ENCODE measurements around the gene LANCL3. TPM values are rescaled to one million over a fixed set of nuclear protein-coding genes. Genes with fewer than 3 reads are reported as not detected.

LANCL3 gene
- total RNA-seq, 2 experiments from 2014 or later = 0.05 to 0.11 TPM

DNA sequence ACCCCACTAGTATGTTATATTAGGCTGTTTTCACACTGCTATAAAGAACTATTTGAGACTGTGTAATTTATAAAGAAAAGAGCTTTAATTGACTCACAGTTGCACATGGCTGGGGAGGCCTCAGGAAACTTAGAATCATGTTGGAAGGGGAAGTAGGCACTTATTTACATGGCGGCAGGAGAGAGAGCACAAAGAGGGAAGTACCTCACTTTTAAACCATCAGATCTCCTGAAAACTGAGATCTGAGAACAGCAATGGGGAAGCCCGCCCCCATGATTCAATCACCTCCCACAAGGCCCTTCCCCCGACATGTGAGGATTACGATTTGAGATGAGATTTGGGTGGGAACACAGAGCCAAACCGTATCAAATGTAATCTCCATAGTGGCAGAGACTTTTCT, 68.7 kb downstream of the LANCL3 start:
- DNase-seq = no peak
- CTCF ChIA-PET = no interaction called here
- Mint-ChIP-seq H3K27ac (no peak overlapping the region), H3K4me3 (no peak overlapping the region), H3K4me1 (ENCODE audit: low read depth) (no peaks in the 10 kb centered on the region), H3K9me3 (no peaks in the 10 kb centered on the region), H3K27me3 (no peaks in the 10 kb centered on the region), H3K36me3 (ENCODE audit: low read depth) (no peaks in the 10 kb centered on the region)
- Histone ChIP-seq H3K9me3 (ENCODE audit: control insufficient read depth in 1 of 2, insufficient read depth in 1 of 2, low read length in 2 of 2) (no peaks in the 10 kb centered on the region), H3K4me1 (ENCODE audit: insufficient read depth, low read length) (no peaks in the 10 kb centered on the region), H3K27ac (ENCODE audit: low read depth in 1 of 2, low read length in 2 of 2) (no peak overlapping the region), H3K27me3 (ENCODE audit: control insufficient read depth in 1 of 2, insufficient read depth in 2 of 2, low read length in 2 of 2) (no peaks in the 10 kb centered on the region), H3K4me3 (ENCODE audit: low read length) (no peak overlapping the region), H3K36me3 (ENCODE audit: insufficient read depth, low read length) (no peaks in the 10 kb centered on the region)
- ATAC-seq (ENCODE audit: poor library complexity) = no peak
- TF ChIP-seq, protein P1, sequence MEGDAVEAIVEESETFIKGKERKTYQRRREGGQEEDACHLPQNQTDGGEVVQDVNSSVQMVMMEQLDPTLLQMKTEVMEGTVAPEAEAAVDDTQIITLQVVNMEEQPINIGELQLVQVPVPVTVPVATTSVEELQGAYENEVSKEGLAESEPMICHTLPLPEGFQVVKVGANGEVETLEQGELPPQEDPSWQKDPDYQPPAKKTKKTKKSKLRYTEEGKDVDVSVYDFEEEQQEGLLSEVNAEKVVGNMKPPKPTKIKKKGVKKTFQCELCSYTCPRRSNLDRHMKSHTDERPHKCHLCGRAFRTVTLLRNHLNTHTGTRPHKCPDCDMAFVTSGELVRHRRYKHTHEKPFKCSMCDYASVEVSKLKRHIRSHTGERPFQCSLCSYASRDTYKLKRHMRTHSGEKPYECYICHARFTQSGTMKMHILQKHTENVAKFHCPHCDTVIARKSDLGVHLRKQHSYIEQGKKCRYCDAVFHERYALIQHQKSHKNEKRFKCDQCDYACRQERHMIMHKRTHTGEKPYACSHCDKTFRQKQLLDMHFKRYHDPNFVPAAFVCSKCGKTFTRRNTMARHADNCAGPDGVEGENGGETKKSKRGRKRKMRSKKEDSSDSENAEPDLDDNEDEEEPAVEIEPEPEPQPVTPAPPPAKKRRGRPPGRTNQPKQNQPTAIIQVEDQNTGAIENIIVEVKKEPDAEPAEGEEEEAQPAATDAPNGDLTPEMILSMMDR (IDR thresholded peaks at IDR 0.05) = no peak
- POLR2A ChIA-PET = no interaction called here
- intact Hi-C loops (cut with DNase I, micrococcal nuclease) = no loop called here

DNA sequence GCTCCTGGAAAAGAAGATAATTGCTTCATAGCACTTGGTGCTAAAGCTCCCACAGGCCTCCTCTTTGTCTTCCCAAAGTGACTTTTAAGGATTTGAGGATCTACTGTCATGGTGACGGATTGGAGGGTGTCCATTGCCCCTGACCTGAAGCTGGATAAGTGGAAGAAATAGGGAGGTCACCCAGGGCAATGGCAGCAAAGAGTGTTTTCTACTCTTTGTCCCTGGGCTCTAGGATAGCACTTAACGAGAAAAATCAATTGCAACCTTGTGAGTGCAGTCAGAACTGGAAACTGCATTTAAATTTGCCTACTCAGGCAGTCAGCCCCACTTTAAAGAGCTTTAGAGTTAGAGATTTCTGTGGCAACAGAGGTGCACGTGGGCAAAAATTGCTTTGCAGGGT, 70.4 kb downstream of the LANCL3 start:
- Mint-ChIP-seq H3K36me3 (ENCODE audit: low read depth) (no peaks in the 10 kb centered on the region), H3K4me3 (no peak overlapping the region), H3K27ac (no peak overlapping the region), H3K4me1 (ENCODE audit: low read depth) (no peaks in the 10 kb centered on the region), H3K9me3 (no peaks in the 10 kb centered on the region), H3K27me3 (no peaks in the 10 kb centered on the region)
- TF ChIP-seq, protein P1 (IDR thresholded peaks at IDR 0.05) = no peak
- H3K4me3 ChIP-seq (ENCODE audit: low read length) = no peak overlapping the region
- no peaks in the 10 kb centered on the region for H3K36me3 ChIP-seq (ENCODE audit: insufficient read depth, low read length)
- no peak overlapping the region for H3K27ac ChIP-seq (ENCODE audit: low read depth in 1 of 2, low read length in 2 of 2)
- H3K4me1 ChIP-seq (ENCODE audit: insufficient read depth, low read length) = no peaks in the 10 kb centered on the region
- no peaks in the 10 kb centered on the region for H3K9me3 ChIP-seq (ENCODE audit: control insufficient read depth in 1 of 2, insufficient read depth in 1 of 2, low read length in 2 of 2)
- intact Hi-C loops (cut with DNase I, micrococcal nuclease) = no loop called here
- ChIA-PET CTCF (no interaction called here), POLR2A (no interaction called here)
- ATAC-seq (ENCODE audit: poor library complexity) (no peak), DNase-seq (no peak)
- H3K27me3 ChIP-seq (ENCODE audit: control insufficient read depth in 1 of 2, insufficient read depth in 2 of 2, low read length in 2 of 2) = no peaks in the 10 kb centered on the region

DNA sequence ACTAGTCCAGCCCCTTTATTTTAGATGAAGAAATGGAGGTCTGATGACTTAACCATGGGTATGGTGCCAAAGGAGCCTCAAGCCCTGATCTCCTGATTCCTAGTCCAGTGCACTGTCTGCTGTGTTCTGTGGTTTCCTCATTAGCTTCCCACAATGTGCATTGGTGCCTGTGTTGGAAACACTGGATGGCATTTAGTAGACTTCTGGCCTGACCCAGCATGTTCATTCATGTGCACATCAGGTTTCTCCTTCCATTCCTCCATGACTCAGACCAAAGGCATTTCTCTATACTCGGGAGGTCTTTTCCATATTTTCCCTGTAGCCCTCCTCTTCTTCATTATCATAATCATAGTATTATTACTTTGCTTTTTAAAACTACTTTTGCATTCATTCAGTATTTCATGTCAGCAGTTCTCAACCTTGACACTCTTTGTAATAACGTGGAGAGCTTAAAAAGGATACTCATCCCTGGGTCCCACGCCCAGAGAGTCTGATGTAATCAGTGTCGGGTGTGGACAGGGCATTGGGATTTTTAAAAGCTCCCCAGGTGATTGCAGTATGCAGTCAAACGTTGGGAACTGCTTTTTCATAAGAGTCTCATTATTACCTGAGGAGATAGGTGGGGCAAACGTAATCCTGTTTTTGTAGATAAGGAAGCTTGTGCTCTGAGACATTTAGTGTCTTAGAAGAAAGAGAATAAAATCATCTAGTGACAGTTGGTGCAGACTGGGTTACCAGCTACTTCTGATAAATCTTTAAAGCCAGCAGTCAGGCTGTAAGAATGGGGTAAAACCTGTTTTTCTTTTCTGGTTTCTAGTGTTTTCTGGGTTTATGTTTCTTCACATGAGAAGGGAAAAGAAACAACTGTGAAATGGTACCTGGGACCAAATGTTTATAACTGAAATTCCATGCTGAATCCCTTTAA, 73.2 kb downstream of the LANCL3 start:
- intact Hi-C loops (cut with DNase I, micrococcal nuclease) = no loop called here
- no peak overlapping the region for H3K27ac ChIP-seq (ENCODE audit: low read depth in 1 of 2, low read length in 2 of 2)
- TF ChIP-seq, protein P1 (IDR thresholded peaks at IDR 0.05) = no peak
- Mint-ChIP-seq H3K9me3 (no peaks in the 10 kb centered on the region), H3K27ac (no peak overlapping the region), H3K4me3 (no peak overlapping the region), H3K4me1 (ENCODE audit: low read depth) (no peaks in the 10 kb centered on the region), H3K36me3 (ENCODE audit: low read depth) (no peaks in the 10 kb centered on the region), H3K27me3 (no peaks in the 10 kb centered on the region)
- ATAC-seq (ENCODE audit: poor library complexity) (no peak), DNase-seq (no peak)
- H3K4me3 ChIP-seq (ENCODE audit: low read length) = no peak overlapping the region
- ChIA-PET CTCF (no interaction called here), POLR2A (no interaction called here)
- no peaks in the 10 kb centered on the region for H3K36me3 ChIP-seq (ENCODE audit: insufficient read depth, low read length)
- H3K27me3 ChIP-seq (ENCODE audit: control insufficient read depth in 1 of 2, insufficient read depth in 2 of 2, low read length in 2 of 2) = no peaks in the 10 kb centered on the region
- no peaks in the 10 kb centered on the region for H3K4me1 ChIP-seq (ENCODE audit: insufficient read depth, low read length)
- no peaks in the 10 kb centered on the region for H3K9me3 ChIP-seq (ENCODE audit: control insufficient read depth in 1 of 2, insufficient read depth in 1 of 2, low read length in 2 of 2)

All from CD4-positive, alpha-beta T cell (primary cell).